Transverse colon (tissue), 4 donors: Measurements from ENCODE around the gene FOXK2. TPM values are rescaled to one million over a fixed set of nuclear protein-coding genes. Genes with fewer than 3 reads are reported as not detected.
A peak's percentile ranks its signal among the peaks of the same experiment; 100 is the strongest.

Experiments
- DNase-seq: peaks from one replicate; pipeline ENCODE4 v3.0.0-alpha.2; 2019
- H3K27ac ChIP-seq, 4 donors: fragments of 200-600 bp; sonication (generic); 2 replicates each; pipeline ENCODE4 v1.5.1; 2016 to 2018; ENCODE audit warnings: inconsistent platforms in 4 of 4
- H3K27me3 ChIP-seq: fragments of 200-600 bp; sonication (generic); 2 replicates; pipeline ENCODE4 v1.5.1; 2017; ENCODE audit warnings: inconsistent platforms
- H3K36me3 ChIP-seq, 4 donors: fragments of 200-600 bp; sonication (generic); 2 replicates each; pipeline ENCODE4 v1.5.1; 2017 to 2019; ENCODE audit warnings: inconsistent platforms in 4 of 4
- H3K4me1 ChIP-seq, 4 donors: fragments of 200-600 bp; sonication (generic); 2 replicates each; pipeline ENCODE4 v1.5.1; 2017 to 2020; ENCODE audit warnings: inconsistent platforms in 4 of 4
- H3K4me3 ChIP-seq, 4 donors: fragments of 200-600 bp; sonication (generic); 1 replicate in 1 of 4; 2 replicates in 3 of 4; pipeline versions ENCODE4 v1.5.1 to v1.6.1; 2017 to 2019; ENCODE audit warnings: inconsistent platforms in 4 of 4
- H3K9me3 ChIP-seq, 2 donors: fragments of 200-600 bp; sonication (generic); 2 replicates each; pipeline ENCODE4 v1.5.1; 2017 to 2019; ENCODE audit warnings: inconsistent platforms in 2 of 2
- EP300 ChIP-seq: sonication (generic); formaldehyde crosslinking; IDR thresholded peaks from one replicate; pipeline ENCODE4 v1.6.1; 2017; ENCODE audit warnings: antibody characterized with exemption, low read depth
- POLR2A ChIP-seq: fragments of 450-650 bp; IDR thresholded peaks from one replicate; pipeline ENCODE4 v1.6.1; 2016; ENCODE audit warnings: antibody characterized with exemption, mild to moderate bottlenecking, moderate library complexity
- POLR2AphosphoS5 ChIP-seq, 3 donors: sonication (generic); formaldehyde crosslinking; IDR thresholded peaks; one replicate each; pipeline ENCODE4 v1.6.1; 2016; ENCODE audit warnings: antibody characterized with exemption in 3 of 3
- WGBS, 2 donors: methylation state at CpG; one replicate each; pipeline ENCODE4 v1.1.5; 2018; ENCODE audit warnings: low coverage in 1 of 2; 5-methylcytosine and 5-hydroxymethylcytosine counted together
- in situ Hi-C, 4 donors: fragments of 200-750 bp; cut with MboI; loops; one replicate each; pipeline versions ENCODE4 v1.15.0 to v1.15.1; 2017; ENCODE audit warnings: low sequenced_read_pairs in 3 of 4, low pct_ligation_motif_present in 1 of 4, low pct_unique_long_range_greater_than_20kb in 1 of 4
- intact Hi-C: fragments of 100-400 bp; cut with DNase I; formaldehyde crosslinking; loops from one replicate; pipeline ENCODE4 v1.15.1; 2023; ENCODE audit warnings: low total_unique reads
- total RNA-seq, 4 donors: library from RNA; depleted of rRNA; stranded (reverse); fragments of >200 nt; gene quantifications; one replicate each; pipeline ENCODE4 v1.1.0, GENCODE V29; 2016
- TF ChIP-seq, protein P1 (sequence below), 5 experiments: fragments of 200-600 bp in 3 of 5; fragments of 450-650 bp in 2 of 5; sonication (generic) in 3 of 5; IDR thresholded peaks; 1 replicate in 2 of 5; 2 replicates in 3 of 5; pipeline ENCODE4 v1.5.1; 2016 to 2017; ENCODE audit warnings: antibody characterized with exemption in 5 of 5, inconsistent platforms in 3 of 5, mild to moderate bottlenecking in 2 of 5, moderate library complexity in 1 of 5

The FOXK2 gene
- total RNA-seq, 4 donors from 2014 or later, result 41.2 to 216 (median 106) TPM

DNA sequence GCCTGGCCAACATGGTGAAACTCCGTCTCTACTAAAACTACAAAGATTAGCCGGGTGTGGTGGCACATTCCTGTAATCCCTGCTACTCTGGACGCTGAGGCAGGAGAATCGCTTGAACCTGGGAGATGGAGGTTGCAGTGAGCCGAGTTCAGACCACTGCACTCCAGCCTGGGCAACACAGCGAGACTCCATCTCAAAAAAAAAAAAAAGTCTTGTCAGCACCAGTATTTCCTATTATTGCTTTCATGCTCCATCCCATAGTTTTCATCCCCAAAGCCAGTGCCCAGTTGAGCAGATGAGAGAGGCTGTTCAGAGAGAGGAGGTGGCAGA is 70.3 kb downstream of the FOXK2 start:
- Histone ChIP-seq H3K36me3 (peaks cover 0 to 16% (median 8%) of the 10 kb centered on the region in 4 donors), H3K4me1 (peaks cover 15 to 49% (median 44%) of the 10 kb centered on the region in 4 donors), H3K4me3 (no peak overlapping the region), H3K27me3 (no peaks in the 10 kb centered on the region), H3K27ac (peak overlapping the region; percentile 40 to 98 (median 69)), H3K9me3 (no peaks in the 10 kb centered on the region)
- DNase-seq, result no peak
- in situ Hi-C loops, result no loop called here
- 77% methylated on average over 6 of the region's 6 CpGs; no CpG with 5 or more reads in 1 of the 2 donors for WGBS, 2 donors
- intact Hi-C loops, result no loop called here
- TF ChIP-seq POLR2A (no peak), POLR2AphosphoS5 (IDR thresholded peaks at IDR 0.05) (no peak), EP300 (no peak)
- TF ChIP-seq, protein P1, sequence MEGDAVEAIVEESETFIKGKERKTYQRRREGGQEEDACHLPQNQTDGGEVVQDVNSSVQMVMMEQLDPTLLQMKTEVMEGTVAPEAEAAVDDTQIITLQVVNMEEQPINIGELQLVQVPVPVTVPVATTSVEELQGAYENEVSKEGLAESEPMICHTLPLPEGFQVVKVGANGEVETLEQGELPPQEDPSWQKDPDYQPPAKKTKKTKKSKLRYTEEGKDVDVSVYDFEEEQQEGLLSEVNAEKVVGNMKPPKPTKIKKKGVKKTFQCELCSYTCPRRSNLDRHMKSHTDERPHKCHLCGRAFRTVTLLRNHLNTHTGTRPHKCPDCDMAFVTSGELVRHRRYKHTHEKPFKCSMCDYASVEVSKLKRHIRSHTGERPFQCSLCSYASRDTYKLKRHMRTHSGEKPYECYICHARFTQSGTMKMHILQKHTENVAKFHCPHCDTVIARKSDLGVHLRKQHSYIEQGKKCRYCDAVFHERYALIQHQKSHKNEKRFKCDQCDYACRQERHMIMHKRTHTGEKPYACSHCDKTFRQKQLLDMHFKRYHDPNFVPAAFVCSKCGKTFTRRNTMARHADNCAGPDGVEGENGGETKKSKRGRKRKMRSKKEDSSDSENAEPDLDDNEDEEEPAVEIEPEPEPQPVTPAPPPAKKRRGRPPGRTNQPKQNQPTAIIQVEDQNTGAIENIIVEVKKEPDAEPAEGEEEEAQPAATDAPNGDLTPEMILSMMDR (IDR thresholded peaks at IDR 0.05), result no peak

DNA sequence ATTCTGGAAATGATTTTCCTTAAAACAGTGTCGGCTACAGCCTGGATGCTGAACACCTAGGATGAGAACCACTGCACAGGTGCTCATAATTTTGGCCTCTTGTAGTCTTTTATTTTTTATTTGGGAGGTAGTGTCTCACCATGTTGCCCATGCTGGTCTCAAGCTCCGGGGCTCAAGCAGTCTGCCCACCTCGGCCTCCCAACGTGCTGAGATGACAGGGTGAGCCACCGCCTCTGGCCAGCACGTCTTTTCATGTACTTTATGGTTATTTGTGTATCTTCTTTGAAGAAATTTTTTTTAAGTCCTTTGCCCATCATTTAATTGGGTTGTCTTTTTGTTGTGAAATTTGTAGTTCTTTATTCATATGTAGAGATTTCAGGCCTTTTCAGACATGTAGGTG is 70.7 kb downstream of the FOXK2 start:
- peak overlapping the region; percentile 40 to 98 (median 69) for H3K27ac ChIP-seq
- TF ChIP-seq EP300 (no peak), POLR2AphosphoS5 (IDR thresholded peaks at IDR 0.05) (no peak), POLR2A (no peak)
- TF ChIP-seq, protein P1 (IDR thresholded peaks at IDR 0.05), result no peak
- WGBS, 2 donors, result 87% methylated on average over 6 of the region's 6 CpGs; no CpG with 5 or more reads in 1 of the 2 donors
- peaks cover 18 to 51% (median 46%) of the 10 kb centered on the region in 4 donors for H3K4me1 ChIP-seq
- peaks cover 0 to 16% (median 8%) of the 10 kb centered on the region in 4 donors for H3K36me3 ChIP-seq
- no peaks in the 10 kb centered on the region for H3K27me3 ChIP-seq
- intact Hi-C loops, result no loop called here
- no peak overlapping the region for H3K4me3 ChIP-seq
- in situ Hi-C loops, result no loop called here
- DNase-seq, result no peak
- H3K9me3 ChIP-seq, result no peaks in the 10 kb centered on the region

DNA sequence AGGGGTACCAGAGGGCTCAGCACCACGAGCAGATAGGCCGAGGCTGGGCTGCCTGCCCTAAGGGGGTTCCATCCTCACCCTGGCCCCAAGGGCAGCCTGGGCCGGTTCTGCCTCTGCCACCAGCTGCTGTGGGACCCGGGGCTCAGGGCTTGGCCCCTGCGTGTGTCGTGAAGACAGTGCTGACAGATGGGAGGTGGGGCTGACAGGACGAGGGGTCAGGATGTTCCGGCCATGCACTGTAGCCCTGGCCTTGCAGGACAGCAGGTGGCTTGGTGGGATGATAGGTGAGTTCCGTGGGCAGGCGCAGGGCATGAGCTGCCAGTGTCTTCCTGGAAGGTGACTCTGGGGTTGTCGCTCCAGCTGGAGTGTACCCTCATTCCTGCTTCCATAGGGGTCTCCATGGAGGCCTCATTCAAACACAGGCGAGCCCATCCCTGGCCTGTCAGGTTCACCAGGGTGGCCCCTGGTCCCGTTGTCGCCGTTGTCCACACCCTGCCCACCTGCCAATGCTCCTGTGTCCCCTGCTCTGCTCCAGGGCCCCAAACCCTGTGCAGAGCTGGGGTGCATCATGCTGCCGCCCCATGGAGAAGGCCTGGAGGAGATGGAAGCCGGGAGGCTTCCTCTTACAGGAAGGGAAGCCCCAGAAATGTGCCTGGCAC is 71.5 kb downstream of the FOXK2 start:
- Histone ChIP-seq H3K4me1 (peaks cover 18 to 55% (median 51%) of the 10 kb centered on the region in 4 donors), H3K4me3 (no peak overlapping the region), H3K27me3 (no peaks in the 10 kb centered on the region), H3K9me3 (no peaks in the 10 kb centered on the region), H3K27ac (peak overlapping the region; percentile 91 to 98 (median 94)), H3K36me3 (peaks cover 0 to 16% (median 8%) of the 10 kb centered on the region in 4 donors)
- in situ Hi-C loops, result no loop called here
- no peak for DNase-seq
- WGBS, 2 donors, result 79% methylated on average over 17 of the region's 17 CpGs; no CpG with 5 or more reads in 1 of the 2 donors
- intact Hi-C loops, result no loop called here
- TF ChIP-seq, protein P1 (IDR thresholded peaks at IDR 0.05), result no peak
- TF ChIP-seq POLR2A (no peak), EP300 (no peak), POLR2AphosphoS5 (IDR thresholded peaks at IDR 0.05) (no peak)

DNA sequence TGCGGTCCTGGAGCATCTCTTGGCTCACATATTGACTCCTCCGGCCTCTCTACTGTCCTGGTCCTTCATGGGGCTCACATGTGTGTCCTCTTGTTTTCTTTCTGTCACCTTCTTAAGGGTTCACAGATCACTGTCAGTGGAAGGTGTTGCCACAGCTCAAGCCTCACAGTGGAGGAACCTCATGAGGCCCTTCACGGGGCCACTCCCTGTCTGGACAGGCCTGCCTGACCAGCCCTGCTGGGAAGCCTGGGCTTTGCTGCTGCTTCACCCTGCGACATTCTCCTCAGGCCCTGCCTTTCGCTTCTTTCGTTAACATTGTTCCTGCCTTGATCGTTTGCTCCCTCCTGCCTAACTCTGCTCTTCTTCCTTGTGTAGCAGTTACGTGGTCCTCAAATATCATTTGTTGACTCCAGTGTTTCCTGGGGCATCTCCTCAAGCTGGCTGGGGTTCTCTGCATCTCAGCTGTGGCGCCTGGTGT is 72.8 kb downstream of the FOXK2 start:
- Histone ChIP-seq H3K4me3 (peak overlapping the region in 1 of 4 donors; percentile 57), H3K9me3 (no peaks in the 10 kb centered on the region), H3K27ac (peak overlapping the region; percentile 91 to 98 (median 94)), H3K4me1 (peaks cover 18 to 63% (median 53%) of the 10 kb centered on the region in 4 donors), H3K36me3 (peaks cover 0 to 7% (median 2%) of the 10 kb centered on the region in 4 donors), H3K27me3 (no peaks in the 10 kb centered on the region)
- in situ Hi-C loops (no loop called here), intact Hi-C loops (no loop called here)
- WGBS, 2 donors, result 47 to 49% methylated on average over 3 to 9 of the region's 9 CpGs
- peak; percentile 50 for DNase-seq
- TF ChIP-seq POLR2AphosphoS5 (IDR thresholded peaks at IDR 0.05), result no peak
- no peak for TF ChIP-seq POLR2A
- no peak for TF ChIP-seq EP300
- TF ChIP-seq, protein P1 (IDR thresholded peaks at IDR 0.05), result peak in 1 of 5 experiments; percentile 15
